Measurements from ENCODE around the gene LRMDA.

LRMDA gene

DNA sequence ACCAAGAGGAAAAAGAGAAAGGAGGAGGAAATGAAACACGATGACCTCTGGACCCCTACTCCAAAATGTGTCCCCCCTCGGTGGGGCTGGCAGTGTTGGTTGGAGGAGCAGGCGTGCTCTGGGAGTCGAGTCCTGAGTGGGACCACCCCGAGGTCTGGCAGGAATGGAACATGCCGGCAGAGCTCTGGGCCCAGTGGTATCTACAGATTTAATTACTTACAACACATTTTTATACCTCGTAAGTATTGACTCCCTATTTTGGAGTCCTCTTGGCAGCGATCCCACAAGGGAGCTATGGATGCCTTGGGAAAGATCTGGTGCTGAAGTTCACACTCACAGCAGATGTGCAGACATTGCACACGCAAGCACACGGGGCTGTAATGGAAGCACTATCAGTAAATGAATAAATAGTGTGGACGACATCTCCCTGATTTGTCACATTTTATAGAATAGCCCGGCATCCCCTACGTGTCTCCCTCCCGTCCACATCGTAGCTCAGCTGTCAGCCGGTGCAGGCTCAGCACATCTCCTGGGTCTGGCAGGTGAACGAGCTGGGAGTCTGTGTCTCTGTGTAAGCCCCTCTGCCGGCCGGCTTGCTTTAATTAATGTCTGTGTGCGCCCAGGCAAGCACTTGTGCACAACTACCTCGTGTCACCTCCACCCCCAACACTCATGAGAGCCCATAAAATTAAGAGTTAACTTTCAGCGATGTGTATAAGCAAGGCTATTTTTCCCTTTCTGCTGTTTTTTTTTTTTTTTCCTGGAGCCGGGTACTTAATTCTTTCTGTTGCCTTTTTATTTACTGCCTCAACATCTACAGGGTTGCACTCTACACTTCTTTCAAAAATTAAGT is 603.2 kb downstream of the LRMDA start:
- DNase-seq (ENCODE audit: low read depth in 1 of 2, low spot score in 1 of 2) = no peak

DNA sequence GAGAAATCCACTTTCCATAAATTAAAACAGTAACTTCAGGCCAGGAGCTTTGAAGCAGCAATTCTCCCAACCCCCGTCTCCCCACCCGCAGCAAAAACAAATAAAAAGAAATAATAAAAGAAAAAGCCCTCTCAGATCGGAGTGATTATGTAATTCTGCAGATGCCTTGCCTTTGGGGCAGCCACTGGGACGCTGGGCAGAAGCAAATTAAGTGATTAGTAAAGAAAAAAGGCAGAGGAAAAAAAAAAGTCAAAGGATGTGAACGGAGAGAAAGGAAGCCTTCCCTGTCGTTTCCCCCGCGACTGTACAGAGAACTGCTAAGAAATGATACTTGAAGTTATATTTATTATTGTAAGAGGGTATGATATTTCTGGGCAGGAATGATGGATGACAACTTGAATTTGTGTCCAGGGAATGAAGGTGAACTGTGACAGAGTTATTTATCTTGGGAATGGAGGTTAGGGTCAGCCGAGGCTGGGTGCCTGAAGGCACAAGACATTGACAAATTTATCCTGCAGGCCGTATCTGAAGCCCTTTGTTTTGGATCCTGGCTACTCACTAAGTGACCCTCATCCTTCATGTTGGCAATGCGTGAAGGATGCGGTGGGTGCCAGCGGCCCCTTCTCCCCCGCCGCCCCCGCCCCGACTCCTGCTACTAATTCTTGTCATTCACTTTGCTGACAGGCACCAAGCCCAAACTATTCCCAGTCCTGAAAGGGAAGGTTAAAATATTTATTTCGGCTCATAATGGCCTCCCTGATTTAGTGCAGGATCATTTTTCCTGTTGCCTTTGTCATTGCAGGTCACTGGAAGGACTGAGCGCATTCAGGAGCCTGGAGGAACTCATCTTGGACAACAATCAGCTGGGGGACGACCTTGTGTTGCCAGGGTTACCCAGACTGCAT is 604.0 kb downstream of the LRMDA start:
- no peak for DNase-seq (ENCODE audit: low read depth in 1 of 2, low spot score in 1 of 2)

DNA sequence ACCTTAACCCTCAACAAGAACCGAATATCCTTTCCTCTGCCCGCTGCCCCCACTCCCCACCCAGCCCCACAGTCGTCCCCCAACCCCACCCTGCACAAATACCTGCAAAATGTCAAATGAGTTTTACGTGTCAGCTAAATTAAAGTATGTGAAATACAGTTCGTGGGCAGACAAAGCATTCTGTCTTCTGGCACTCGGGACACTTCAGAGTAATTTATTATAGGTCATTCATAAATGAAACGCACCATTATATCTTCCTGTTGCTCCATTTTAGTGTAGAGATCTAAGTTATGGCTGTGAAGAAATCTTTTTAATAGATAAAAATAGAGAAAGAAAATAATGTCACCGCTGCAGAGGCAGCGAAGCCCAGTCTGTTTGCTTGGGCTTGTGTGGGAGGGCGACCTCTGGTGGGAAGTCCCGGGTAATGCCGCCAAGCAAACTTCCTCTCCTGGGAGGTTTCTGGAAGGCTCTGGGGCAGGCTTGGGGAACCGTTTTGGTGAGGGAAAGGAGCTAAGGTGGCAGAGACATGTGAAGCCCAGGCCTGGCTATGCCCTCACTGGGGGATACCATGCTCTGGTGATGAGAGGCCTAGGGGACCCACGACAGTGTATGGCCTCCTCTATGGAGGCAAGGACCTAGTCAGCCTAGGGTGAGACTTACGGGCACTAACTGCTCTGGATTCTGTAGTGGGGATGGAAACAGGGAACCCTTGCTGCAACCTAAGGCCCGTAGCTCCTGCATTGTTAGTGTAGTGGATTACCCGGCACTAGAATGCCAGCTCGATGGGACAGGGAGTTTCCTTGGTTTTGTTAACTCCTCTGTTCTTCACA is 604.9 kb downstream of the LRMDA start:
- DNase-seq (ENCODE audit: low read depth in 1 of 2, low spot score in 1 of 2) = no peak

DNA sequence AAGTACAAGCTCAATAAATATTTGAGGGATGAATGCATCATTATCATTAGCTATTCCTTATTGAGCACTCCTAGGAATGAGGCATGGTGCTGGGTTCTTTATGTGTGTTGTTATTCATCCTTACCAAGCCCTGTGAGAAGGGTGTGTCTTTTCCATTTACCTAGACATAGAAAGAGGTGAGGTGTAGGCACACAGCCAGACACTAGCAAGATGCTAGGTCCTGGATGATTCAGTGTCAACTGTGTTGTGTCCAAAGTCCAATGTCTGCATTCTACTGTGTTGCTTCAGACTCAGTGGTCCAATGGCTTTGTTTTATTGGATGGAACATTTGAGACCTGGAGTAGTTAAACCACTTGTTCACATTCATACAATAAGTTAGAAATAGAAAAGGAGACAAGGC is 605.5 kb downstream of the LRMDA start:
- no peak for DNase-seq (ENCODE audit: low read depth in 1 of 2, low spot score in 1 of 2)

DNA sequence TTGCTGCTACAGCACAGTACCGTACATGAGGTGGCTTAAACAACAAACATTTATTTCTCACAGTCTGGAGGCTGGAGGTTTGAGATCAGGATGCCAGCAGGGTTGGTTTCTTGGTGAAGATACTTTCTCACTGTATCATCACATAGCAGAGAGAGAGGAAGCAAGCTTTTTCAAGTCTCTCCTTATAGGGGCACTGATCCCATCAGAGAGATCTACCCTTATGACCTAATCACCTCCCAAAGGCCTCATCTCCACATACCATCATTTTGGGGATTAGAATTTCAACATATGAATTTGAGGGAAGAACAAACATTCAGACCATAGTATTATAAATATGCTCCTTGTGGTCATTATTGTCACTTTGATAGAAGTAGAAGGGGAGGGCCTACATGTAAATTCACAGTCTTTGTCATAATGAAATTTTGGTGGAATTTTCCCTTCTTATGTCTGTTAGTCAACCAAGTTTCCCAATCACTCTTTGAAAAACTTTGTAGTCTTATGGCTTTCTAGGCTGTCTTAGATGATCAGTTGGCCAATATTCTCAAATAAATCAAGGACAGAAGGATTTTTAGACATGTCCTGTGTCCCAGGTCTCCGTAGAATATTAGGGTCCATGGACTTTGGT is 606.2 kb downstream of the LRMDA start:
- DNase-seq (ENCODE audit: low read depth in 1 of 2, low spot score in 1 of 2) = no peak

DNA sequence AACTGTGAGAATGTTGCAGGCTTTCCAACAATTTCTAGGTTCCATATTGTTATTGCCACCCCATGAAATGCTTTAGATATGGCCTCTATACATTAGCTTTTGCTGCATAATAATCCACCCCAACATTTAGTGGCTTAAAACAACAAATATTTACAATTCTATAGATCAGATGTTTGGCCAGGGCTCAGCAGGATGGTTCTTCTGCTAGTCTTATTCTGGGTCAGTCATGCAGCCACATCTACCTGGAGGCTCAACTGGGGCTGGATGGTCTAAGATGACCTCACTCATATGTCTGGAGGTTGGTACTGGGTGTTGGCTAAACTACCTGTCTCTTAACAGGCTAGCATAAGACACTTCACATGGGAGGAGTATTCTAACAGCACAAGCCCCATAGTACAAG is 607.3 kb downstream of the LRMDA start:
- DNase-seq (ENCODE audit: low read depth in 1 of 2, low spot score in 1 of 2) = no peak

DNA sequence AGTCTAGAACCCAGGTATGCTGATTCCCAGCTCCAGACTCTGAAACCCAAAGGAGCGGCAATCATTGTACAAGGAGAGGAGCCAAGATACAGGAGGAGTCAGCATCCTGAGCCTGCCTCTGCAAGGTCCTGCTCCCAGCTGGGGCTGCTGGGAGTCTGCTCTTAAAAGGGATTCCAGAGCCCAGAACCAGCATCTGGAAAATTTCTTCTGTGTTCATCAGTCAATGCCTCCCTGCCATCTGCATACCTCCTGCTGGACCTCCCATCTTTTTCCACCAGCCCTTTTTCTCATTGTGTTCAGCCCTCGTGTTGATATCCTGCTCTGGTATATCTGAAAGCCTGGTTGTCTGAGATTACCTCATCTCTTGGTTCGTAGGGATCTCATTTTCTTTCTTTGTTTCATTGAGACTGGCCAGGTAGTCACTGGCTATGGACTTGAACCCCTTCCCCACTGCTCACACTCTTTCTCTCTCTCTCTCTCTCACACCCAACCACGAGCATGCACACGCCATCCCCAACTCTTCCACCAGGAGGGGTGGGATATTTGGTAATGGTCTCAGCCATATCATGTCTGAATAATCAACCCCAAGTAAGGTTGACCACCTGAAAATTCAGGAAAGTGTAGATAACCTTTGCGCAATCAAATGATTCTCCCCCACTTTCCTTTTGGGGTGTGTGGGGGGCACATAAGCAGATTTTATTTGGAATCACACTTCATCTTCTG is 608.8 kb downstream of the LRMDA start:
- DNase-seq (ENCODE audit: low read depth in 1 of 2, low spot score in 1 of 2) = no peak

DNA sequence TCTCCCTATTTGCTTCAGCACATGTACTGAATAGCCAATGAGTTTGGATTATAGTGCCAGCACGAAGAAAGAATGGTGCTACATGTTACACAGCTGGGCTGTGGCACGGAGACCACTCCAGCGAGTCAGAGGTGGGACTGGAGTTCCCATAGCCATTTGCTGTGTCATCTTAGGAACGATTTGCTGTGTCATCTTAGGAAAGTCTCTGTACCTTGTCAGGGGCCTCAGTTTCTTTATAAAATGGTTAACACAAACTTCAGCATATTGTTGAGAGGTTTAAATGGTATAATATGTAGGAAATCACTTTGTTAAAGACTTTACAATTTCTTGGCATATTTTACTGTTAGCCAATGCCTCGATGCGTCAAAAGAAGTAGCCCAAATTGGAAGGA is 609.4 kb downstream of the LRMDA start:
- DNase-seq (ENCODE audit: low read depth in 1 of 2, low spot score in 1 of 2) = no peak

DNA sequence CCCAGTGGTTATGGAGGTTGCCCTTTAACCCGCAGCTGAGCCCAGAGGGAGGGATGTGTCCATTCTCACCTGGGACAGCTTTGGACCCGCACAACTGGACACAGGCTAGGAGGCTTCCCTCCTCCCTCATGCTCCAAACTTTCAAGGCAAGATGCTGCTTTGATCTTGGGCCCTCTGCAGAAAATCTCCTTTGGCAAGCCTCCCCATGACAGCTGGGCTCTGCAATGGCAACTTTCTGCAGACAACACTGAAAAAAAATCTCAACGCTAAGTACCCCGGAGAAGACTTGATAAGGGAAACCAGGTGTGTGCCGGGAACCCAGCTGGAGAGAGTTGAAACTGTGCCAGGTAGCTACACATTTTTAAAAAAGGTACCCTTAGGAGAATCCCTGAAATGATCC is 610.1 kb downstream of the LRMDA start:
- no peak for DNase-seq (ENCODE audit: low read depth in 1 of 2, low spot score in 1 of 2)

DNA sequence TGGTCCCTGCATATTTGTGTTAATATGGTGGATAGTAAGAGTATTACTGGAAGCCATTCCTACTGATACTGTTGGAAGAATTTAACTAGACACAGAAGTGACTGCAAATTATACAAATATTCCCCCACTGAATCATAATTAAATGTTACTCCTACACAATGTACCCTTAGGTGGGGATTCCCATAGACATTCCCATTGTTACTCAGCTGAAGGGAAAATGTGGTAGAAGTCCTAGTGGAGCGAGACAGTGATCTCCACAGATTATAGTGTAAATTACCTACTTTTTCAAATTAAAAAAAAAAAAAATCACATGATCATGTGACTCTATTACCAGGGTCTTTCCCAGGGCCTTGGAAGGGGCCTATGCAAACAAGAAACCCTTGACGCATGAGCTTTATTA is 611.8 kb downstream of the LRMDA start:
- DNase-seq (ENCODE audit: low read depth in 1 of 2, low spot score in 1 of 2) = no peak

DNA sequence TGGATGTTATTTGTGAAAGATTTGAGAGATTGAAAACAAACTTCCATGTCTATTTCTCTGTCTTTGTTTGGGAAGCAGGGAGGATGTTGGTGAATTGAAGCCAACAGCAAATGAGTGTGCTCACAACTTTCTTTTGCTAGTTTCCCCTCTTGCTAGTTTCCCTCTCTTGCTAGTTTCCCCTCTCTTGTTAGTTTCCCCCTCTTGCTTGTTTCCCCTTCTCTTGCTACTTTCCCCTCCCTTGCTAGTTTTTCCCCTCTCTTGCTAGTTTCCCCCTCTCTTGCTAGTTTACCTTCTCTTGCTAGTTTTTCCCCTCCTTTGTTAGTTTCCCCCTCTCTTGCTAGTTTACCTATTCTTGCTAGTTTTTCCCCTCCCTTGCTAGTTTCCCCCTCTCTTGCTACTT is 613.3 kb downstream of the LRMDA start:
- DNase-seq (ENCODE audit: low read depth in 1 of 2, low spot score in 1 of 2) = no peak

DNA sequence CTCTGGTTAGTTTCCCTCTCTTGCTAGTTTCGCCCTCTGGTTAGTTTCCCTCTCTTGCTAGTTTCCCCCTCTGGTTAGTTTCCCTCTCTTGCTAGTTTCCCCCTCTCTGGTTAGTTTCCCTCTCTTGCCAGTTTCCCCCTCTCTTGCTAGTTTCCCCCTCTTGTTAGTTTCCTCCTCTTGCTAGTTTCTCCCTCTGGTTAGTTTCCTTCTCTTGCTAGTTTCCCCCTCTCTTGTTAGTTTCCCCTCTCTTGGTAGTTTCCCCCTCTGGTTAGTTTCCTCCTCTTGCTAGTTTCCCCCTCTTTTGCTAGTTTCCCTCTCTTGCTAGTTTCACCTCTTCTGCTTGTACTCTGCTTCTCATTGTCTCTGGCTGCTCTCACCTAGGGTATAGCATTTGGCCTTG is 613.8 kb downstream of the LRMDA start:
- DNase-seq (ENCODE audit: low read depth in 1 of 2, low spot score in 1 of 2) = no peak

DNA sequence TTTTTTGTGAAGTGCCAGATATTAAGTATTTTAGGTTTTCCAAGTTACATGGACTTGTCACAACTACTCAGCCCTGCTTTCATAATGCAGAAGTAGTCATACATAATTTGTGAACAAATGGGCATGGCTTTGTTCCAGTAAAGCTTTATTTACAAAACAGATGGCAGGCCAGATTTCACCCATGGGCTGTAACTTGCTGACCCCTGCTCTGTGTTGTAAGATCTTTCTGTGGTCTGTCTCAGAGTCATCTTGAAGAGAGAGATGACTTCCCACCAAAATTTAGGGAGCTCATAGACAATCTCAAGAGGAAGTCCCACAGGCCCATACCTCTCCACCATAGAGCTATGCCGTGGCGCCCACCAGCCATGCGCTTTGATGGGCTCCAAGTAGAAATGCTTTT is 616.1 kb downstream of the LRMDA start:
- no peak for DNase-seq (ENCODE audit: low read depth in 1 of 2, low spot score in 1 of 2)

DNA sequence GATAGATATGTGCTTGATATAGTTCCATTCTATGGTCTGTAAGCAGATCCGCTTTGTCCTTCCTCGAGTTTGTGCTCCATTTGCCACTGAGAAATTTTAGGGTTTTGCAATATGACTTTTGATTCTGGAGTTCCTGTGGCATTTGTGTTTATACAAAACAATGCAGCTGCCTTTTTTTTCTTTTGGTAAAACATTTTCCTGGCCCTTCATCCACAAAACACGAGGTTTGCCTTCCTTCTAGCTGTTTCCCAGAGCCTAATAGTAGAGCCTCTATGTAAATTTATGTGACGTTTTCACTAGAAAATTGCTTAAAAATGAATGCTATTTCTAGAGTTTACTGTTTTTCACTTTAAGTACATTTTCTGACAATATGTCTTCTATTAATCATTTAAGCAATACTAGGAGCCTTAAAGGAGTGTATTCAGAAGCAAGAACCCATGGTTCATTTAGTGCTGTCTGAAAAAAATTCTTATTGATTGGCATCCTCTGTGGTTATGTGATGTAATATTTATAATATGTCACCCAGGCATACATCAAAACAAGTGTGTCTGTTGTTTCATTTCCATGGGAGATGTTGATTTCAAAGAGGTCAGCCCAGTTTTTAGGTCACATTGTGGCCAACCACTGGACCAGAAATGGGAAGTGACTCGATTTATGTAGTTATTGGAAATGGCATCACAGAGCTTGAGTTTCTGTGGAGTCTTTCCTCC is 618.3 kb downstream of the LRMDA start:
- no peak for DNase-seq (ENCODE audit: low read depth in 1 of 2, low spot score in 1 of 2)

DNA sequence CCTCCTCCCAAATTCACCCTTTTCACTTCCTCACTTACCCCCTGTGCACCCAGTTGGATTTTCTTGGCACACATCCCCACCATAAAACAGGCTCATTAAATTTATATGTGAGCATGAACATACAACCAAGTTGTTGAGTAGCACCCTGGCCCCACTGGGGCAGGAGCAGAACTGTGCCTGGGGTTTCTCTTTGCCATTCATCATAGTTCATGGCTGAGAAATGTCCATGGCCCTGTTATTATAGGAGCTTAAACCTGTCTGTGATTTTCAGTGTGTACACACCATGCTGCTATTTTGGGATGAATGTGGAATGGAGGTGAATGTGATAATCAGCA is 618.8 kb downstream of the LRMDA start:
- no peak for DNase-seq (ENCODE audit: low read depth in 1 of 2, low spot score in 1 of 2)

DNA sequence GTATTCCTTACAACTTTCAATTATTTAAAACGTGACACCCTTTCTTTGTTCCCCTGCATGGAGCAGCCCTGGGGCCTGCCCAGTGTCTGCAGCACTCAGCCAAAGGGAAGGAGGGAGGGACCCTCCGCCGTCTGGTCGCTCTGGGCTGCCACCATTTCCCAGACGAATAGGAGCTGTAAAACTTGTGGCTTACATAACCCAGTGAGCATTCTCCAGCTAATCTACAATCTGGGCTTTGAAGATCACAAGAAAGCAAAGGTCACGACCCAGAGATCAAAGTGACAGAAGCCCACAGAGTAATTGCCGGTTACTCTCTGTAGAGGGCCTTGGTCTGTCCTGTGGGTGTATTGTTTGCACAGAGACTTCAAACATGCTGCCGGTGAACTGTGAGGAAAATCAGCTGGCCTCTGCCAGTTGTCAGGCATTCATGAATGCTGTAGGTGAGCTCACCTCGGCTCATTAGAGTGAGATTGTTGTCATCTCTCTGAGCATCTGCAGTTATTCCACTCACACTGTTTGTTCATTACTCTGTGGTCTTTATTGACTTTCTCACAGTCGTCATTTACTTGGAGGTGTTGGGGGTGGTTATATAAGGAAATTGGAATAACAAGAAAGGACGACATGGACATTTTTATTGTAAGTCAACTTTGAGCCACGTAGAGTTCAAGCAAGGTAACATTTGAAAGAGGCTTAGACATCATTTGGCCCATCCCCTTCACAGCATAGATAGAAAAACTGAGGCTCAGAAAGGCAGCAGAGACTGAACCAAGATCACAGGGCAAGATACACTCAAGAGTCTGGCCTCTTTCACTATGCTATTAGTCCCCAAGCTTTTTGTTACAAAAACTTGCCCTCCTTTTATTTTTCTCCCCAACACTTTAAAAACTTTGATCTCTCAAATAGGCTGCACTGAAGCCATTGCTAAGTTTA is 619.8 kb downstream of the LRMDA start:
- no peak for DNase-seq (ENCODE audit: low read depth in 1 of 2, low spot score in 1 of 2)

DNA sequence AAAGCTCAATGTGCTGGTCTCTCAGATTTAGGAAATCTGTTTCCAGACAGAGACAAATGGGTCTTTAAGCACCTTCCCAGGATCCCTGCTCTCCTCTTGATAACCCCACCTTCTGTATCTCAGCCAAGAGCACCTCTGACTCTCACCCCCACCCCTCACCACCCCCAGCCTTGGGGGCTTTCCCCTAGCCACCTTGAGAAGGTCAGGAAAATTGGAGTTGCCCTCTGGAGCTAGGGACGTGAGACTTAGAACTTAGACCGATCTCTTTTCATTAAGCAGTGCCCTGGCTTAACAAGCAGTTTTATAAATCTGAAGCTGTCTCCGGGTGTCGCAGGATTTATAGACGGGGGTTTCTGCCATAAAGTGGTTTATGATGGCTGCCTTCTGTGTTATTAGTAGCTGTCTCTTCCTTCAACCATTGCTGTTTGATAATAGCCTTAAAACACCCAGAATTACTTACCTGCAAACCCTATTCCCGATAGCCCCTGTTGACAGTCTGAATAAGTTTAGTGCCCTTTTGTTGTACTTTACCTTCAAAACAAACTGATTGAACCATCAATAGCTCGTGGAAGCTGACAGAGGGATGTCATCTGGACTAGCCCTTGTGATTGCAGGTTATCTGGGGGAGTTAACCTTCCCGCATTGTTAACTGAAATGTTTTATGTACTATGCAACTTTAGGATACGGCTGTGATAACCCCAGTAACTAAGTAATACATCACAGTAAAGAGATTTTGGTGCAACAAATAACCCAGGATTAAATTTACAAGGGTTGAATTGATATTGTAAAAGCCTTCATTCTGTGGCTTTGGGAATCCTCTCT is 621.5 kb downstream of the LRMDA start:
- no peak for DNase-seq (ENCODE audit: low read depth in 1 of 2, low spot score in 1 of 2)

DNA sequence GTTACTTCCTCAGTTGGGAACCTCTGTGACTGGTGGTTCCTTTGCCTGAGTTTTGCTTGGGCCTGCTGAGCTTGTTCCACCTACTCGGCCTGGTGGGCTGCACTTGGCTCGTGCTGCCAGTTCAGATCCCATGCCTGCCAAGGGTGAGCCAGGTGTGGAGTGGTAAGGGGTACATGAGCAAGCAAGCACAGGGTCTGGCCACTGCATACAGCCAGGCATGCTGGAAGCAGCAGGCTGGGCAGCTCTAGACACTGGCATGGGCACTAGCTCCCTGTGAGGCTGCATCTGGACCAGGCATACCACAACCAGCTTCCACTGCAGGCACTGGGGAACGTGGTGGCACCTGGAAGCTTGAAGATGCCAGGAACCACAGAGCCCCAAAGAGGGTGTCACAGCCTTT is 624.0 kb downstream of the LRMDA start:
- no peak for DNase-seq (ENCODE audit: low read depth in 1 of 2, low spot score in 1 of 2)

Data from activated T-helper 1 cell treated with anti-CD3 and anti-CD28 coated beads, Interleukin-2, amount 50 U/mL, for 16 hours (primary cell).